Measurements from ENCODE around the gene MME. TPM values are rescaled to one million over a fixed set of nuclear protein-coding genes. Genes with fewer than 3 reads are reported as not detected.

MME gene
- total and polyA plus RNA-seq, 2 of the 8 experiments (the other 6 are each of a cell fraction or from before 2014, with no cell fraction given) = 5.0 to 39.6 TPM

DNA sequence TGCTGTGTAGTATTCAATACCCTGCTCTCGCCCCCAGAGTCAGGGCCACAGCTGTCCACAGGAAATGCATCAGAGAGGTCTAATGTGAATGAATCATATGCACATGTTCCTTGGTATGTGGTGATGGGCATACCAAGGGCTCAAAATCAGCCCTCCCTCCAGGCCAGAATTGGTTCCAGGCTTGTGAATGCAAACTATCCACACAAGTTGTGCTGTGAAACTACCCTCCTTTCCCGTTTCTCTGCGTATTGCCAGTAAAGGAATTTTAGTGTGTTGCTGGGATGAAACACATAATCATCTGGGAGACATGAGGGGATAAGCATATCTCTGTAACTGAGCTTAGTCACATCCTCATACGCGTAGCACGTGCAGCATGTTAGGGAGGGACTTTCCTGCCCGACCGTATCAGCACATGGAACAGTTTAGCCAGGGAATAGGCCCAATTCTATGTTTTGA lies 9.2 kb upstream of the MME start:
- TF ChIP-seq, protein P1, sequence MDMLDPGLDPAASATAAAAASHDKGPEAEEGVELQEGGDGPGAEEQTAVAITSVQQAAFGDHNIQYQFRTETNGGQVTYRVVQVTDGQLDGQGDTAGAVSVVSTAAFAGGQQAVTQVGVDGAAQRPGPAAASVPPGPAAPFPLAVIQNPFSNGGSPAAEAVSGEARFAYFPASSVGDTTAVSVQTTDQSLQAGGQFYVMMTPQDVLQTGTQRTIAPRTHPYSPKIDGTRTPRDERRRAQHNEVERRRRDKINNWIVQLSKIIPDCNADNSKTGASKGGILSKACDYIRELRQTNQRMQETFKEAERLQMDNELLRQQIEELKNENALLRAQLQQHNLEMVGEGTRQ (IDR thresholded peaks at IDR 0.05; ENCODE audit: low read length) = no peak
- TF ChIP-seq TCF12 (IDR thresholded peaks at IDR 0.05; ENCODE audit: low read depth, low read length) (no peak), TAF7 (optimal IDR thresholded peaks at IDR 0.05; ENCODE audit: borderline replicate concordance, low read depth, low read length) (no peak), FOSL1 (IDR thresholded peaks at IDR 0.05; ENCODE audit: insufficient read depth, low read depth, low read length) (no peak), CREB1 (IDR thresholded peaks at IDR 0.05) (no peak), JUN (IDR thresholded peaks at IDR 0.05; ENCODE audit: low read depth, low read length) (no peak), SIRT6 (IDR thresholded peaks at IDR 0.05; ENCODE audit: low read length) (no peak), RBBP5 (IDR thresholded peaks at IDR 0.05; ENCODE audit: borderline replicate concordance, low read depth, low read length) (no peak), RNF2 (IDR thresholded peaks at IDR 0.05; ENCODE audit: borderline replicate concordance, low read depth, low read length, missing control alignments, poor library complexity, severe bottlenecking) (no peak), JUND (IDR thresholded peaks at IDR 0.05; ENCODE audit: low read length) (no peak)
- TF ChIP-seq, protein P2, sequence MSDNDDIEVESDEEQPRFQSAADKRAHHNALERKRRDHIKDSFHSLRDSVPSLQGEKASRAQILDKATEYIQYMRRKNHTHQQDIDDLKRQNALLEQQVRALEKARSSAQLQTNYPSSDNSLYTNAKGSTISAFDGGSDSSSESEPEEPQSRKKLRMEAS (IDR thresholded peaks at IDR 0.05) = no peak
- TF ChIP-seq, protein P3, sequence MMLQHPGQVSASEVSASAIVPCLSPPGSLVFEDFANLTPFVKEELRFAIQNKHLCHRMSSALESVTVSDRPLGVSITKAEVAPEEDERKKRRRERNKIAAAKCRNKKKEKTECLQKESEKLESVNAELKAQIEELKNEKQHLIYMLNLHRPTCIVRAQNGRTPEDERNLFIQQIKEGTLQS (IDR thresholded peaks at IDR 0.05; ENCODE audit: insufficient read depth, low read depth, low read length) = no peak
- H3K4me2 ChIP-seq (ENCODE audit: insufficient read depth in 1 of 2, low read depth in 2 of 2, low read length in 2 of 2) = no peak overlapping the region
- H2AK5ac ChIP-seq (ENCODE audit: low read depth, low read length) = no peak overlapping the region
- H2BK15ac ChIP-seq (ENCODE audit: low read length) = no peak overlapping the region
- H2BK20ac ChIP-seq (ENCODE audit: low read length) = no peak overlapping the region
- no peak overlapping the region for H2BK120ac ChIP-seq (replicated peaks; ENCODE audit: low read depth, low read length)
- H4K5ac ChIP-seq (ENCODE audit: insufficient read length, low read depth, low read length) = no peak overlapping the region
- H3K9ac ChIP-seq (replicated peaks in 1 of 4; ENCODE audit: extremely low read depth in 1 of 4, low read depth in 3 of 4, low read length in 3 of 4) = no peak overlapping the region
- no peaks in the 10 kb centered on the region for H3K23me2 ChIP-seq (ENCODE audit: low read depth, low read length)
- ChIA-PET CTCF (ENCODE audit: partially characterized antibody) (no interaction called here), POLR2A (ENCODE audit: partially characterized antibody) (no interaction called here)
- peaks cover 0 to 4% (median 0%) of the 10 kb centered on the region in 4 experiments; a peak in 1 of 7 replicates for H3K4me1 ChIP-seq (replicated peaks in 1 of 4; ENCODE audit: control insufficient read depth in 3 of 4, insufficient read depth in 4 of 4, low read length in 3 of 4)
- H3K14ac ChIP-seq (ENCODE audit: insufficient read length) = no peak overlapping the region
- no peak overlapping the region for H4K91ac ChIP-seq (replicated peaks; ENCODE audit: insufficient read length, low read length)
- H4K20me1 ChIP-seq (replicated peaks in 1 of 2; ENCODE audit: control insufficient read depth in 1 of 2, insufficient read depth in 2 of 2, low read length in 2 of 2) = no peaks in the 10 kb centered on the region
- H2AFZ ChIP-seq (ENCODE audit: low read length) = peak overlapping the region; percentile 55; the same call in 1 of the 2 replicates
- no peaks in the 10 kb centered on the region for H3K36me3 ChIP-seq (ENCODE audit: control insufficient read depth in 2 of 4, insufficient read depth in 4 of 4, low read length in 3 of 4)
- FAIRE-seq = no peak
- no peak overlapping the region for H3K56ac ChIP-seq (replicated peaks; ENCODE audit: insufficient read length, low read depth, low read length)
- H3K9me3 ChIP-seq (ENCODE audit: insufficient read depth in 2 of 2, low read depth in 1 of 2, low read length in 1 of 2) = 0 out of 4 replicates have a peak, but pooled peaks cover 0 to 3% of the 10 kb centered on the region in 2 experiments
- H2BK12ac ChIP-seq (ENCODE audit: low read depth, low read length) = no peak overlapping the region
- H3K27me3 ChIP-seq (replicated peaks in 1 of 4; ENCODE audit: control insufficient read depth in 3 of 4, extremely low read depth in 1 of 4, insufficient read depth in 3 of 4, low read length in 3 of 4) = no peaks in the 10 kb centered on the region
- no peak overlapping the region for H3K23ac ChIP-seq (ENCODE audit: insufficient read length)
- no peak overlapping the region for H3K4ac ChIP-seq (replicated peaks; ENCODE audit: insufficient read length, low read depth, low read length)
- no peak overlapping the region for H3K27ac ChIP-seq (ENCODE audit: low read depth, low read length)
- H3K79me1 ChIP-seq (ENCODE audit: low read depth, low read length) = no peaks in the 10 kb centered on the region
- H3K79me2 ChIP-seq (ENCODE audit: control insufficient read depth in 1 of 2, insufficient read depth in 2 of 2, low read length in 2 of 2) = no peaks in the 10 kb centered on the region
- H2BK5ac ChIP-seq (ENCODE audit: low read depth, low read length) = no peak overlapping the region
- DNase-seq (ENCODE audit: low read depth in 1 of 2, low spot score in 2 of 2) = no peak
- no peak overlapping the region for H3K18ac ChIP-seq (ENCODE audit: extremely low read depth, low read length)
- WGBS, 2 experiments (ENCODE audit: extremely low coverage in 1 of 2, insufficient coverage in 1 of 2, insufficient read length in 1 of 2, insufficient replicate concordance in 2 of 2, low coverage in 1 of 2, low lambda C conversion rate in 2 of 2, missing lambda C conversion rate in 1 of 2) = 87% methylated on average over 8 of the region's 8 CpGs; no CpG with 5 or more reads in 1 of the 2 experiments
- H4K8ac ChIP-seq (ENCODE audit: extremely low read depth, insufficient read depth, low read length) = no peak overlapping the region
- no peak overlapping the region for H3K4me3 ChIP-seq (ENCODE audit: extremely low read depth in 1 of 4, insufficient read depth in 2 of 4, low read depth in 3 of 4, low read length in 4 of 4)

All from H1 (cell line).